PFSK-1 (cell line): ENCODE results near the gene TMPRSS9.

Experiments
- FOXP2 ChIP-seq: optimal IDR thresholded peaks from 2 replicates; pipeline ENCODE3; 2011; ENCODE audit warnings: borderline replicate concordance, control low read depth, inconsistent platforms; ENCODE audit not compliant: insufficient read depth; ENCODE audit errors: extremely low read length, extremely low read depth
- POLR2AphosphoS5 ChIP-seq: IDR thresholded peaks from 2 replicates; pipeline ENCODE4 v1.6.1; 2012; ENCODE audit warnings: low read depth, mild to moderate bottlenecking, control low read depth, low read length, moderate library complexity
- REST ChIP-seq, 2 experiments: IDR thresholded peaks; 2 replicates each; pipeline versions ENCODE4 v1.6.1 to v1.8.0; 2011 to 2012; ENCODE audit warnings: low read depth in 2 of 2, low read length in 2 of 2, control low read depth in 1 of 2, inconsistent platforms in 1 of 2, mild to moderate bottlenecking in 1 of 2, moderate library complexity in 1 of 2; ENCODE audit not compliant: insufficient read depth in 1 of 2
- SIN3A ChIP-seq: IDR thresholded peaks from 2 replicates; pipeline ENCODE4 v1.6.1; 2012; ENCODE audit warnings: mild to moderate bottlenecking, low read length, moderate library complexity, borderline replicate concordance; ENCODE audit not compliant: insufficient read depth
- TAF1 ChIP-seq: IDR thresholded peaks from 2 replicates; pipeline ENCODE4 v1.6.1; 2012; ENCODE audit warnings: low read length, control low read depth, borderline replicate concordance; ENCODE audit not compliant: insufficient read depth

TMPRSS9 gene

DNA sequence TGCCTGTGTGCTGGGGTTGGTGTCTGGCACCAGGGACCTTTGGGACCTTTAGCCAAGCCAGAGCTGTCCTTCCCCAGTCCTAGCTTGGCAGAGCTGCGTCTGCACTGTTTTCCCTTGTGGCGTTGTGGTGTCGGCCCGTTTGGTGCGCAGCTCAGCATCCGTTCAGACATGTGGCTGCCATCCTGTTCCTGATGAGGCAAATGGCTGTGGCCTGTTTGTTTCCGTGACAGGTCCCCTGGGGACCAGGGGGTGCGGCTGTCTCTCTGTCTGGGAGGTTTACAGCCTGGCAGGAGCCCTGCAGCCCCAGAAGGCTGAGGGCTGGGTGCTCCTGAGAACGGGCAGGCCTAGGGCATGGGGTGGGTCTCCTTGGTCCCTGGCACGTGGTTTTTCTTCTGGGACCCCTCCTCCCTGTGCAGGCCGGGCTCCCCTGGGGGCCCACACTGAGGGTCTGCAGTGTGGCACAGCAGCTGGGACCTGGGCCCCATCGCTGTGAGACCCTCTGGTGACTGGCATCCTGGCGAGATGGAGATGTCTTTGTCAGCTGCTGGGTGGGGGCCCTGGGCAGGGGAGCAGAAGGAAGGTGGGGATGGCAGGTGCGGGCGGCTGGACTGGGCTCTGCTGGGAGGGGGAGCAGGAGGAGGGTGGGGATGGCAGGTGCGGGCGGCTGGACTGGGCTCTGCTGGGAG is 27.6 kb upstream of the TMPRSS9 start:
- TF ChIP-seq SIN3A (no peak), FOXP2 (no peak), POLR2AphosphoS5 (no peak), TAF1 (no peak), REST (IDR thresholded peaks at IDR 0.05; ENCODE audit: insufficient read depth in 1 of 2, low read depth in 2 of 2, low read length in 2 of 2) (no peak)

DNA sequence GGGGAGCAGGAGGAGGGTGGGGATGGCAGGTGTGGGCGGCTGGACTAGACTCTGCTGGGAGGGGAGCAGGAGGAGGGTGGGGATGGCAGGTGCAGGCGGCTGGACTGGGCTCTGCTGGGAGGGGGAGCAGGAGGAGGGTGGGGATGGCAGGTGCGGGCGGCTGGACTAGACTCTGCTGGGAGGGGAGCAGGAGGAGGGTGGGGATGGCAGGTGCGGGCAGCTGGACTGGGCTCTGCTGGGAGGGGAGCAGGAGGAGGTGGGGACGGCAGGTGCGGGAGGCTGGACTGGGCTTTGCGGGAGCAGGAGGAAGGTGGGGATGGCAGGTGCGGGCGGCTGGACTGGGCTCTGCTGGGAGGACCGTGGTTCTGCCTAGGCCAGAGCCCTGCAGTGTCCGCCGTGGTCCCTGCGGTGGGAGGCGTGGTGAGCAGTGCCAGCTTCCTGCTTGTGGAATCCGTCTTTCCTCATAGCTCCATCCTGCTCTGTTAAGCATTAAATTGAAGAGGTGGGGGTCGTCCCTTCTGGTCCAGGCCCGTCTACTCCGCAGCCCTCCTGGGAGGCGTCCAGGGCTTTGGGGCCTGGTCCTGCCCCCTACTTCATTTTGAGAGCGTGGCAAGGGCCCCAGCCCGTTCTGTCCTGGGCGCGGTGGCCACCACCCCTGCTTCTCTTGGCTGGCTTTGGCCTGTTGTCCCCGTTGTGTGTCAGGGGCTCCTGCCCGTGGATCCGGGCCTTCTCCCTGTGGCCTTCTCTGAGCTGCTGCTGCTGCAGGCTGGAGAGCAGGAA is 26.8 kb upstream of the TMPRSS9 start:
- TF ChIP-seq SIN3A (no peak), POLR2AphosphoS5 (no peak), TAF1 (no peak), REST (IDR thresholded peaks at IDR 0.05; ENCODE audit: insufficient read depth in 1 of 2, low read depth in 2 of 2, low read length in 2 of 2) (no peak), FOXP2 (no peak)

DNA sequence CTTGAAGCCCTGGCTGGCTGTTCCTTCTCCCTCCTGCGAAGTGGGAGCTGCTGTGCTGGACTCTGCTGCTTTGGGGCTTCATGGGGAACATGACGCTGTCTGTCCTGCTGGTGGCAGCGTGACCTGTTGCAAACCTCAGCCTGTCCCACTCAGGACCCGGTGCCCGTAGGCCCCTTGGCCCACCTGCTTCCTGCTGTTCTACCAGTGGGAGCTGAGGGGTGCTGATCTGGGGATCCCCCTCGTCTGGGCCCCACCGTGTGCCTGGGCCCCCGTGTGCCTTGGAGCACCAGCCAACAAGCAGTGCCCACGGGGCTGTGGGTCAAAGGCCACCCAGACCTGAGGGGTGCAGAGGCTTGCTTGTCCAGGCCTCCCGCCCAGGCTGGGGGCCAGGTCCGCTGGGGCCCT is 26.3 kb upstream of the TMPRSS9 start:
- no peak for TF ChIP-seq SIN3A
- TF ChIP-seq REST (IDR thresholded peaks at IDR 0.05; ENCODE audit: insufficient read depth in 1 of 2, low read depth in 2 of 2, low read length in 2 of 2), result no peak
- TF ChIP-seq POLR2AphosphoS5, result no peak
- no peak for TF ChIP-seq FOXP2
- TF ChIP-seq TAF1, result no peak

- TF ChIP-seq REST (IDR thresholded peaks at IDR 0.05; ENCODE audit: insufficient read depth in 1 of 2, low read depth in 2 of 2, low read length in 2 of 2) (no peak), POLR2AphosphoS5 (no peak), FOXP2 (no peak), SIN3A (no peak), TAF1 (no peak)
These were observed 25.6 kb upstream of the TMPRSS9 start for GRCh38 chr19:2334426-2334825.
